Progenitor cell of endocrine pancreas (in vitro differentiated cells): ENCODE results near the gene MRPL36. TPM values are rescaled to one million over a fixed set of nuclear protein-coding genes. Genes with fewer than 3 reads are reported as not detected.

Source experiments
- DNase-seq: peaks from one replicate; pipeline ENCODE4 v3.0.0; 2021; ENCODE audit warnings: low spot score; ENCODE audit not compliant: unreplicated experiment
- H3K27ac Mint-ChIP-seq: 2 replicates; pipeline ENCODE4 v1.8.0; 2021; ENCODE audit warnings: mild to moderate bottlenecking, moderate library complexity, mixed read lengths
- H3K27me3 Mint-ChIP-seq: 2 replicates; pipeline ENCODE4 v1.8.0; 2021; ENCODE audit warnings: mixed read lengths
- H3K36me3 Mint-ChIP-seq: 2 replicates; pipeline ENCODE4 v1.8.0; 2022; ENCODE audit warnings: mixed read lengths; ENCODE audit not compliant: insufficient read depth
- H3K4me1 Mint-ChIP-seq: 2 replicates; pipeline ENCODE4 v1.8.0; 2021; ENCODE audit warnings: low read depth, mixed read lengths
- H3K4me3 Mint-ChIP-seq: 2 replicates; pipeline ENCODE4 v1.8.0; 2021; ENCODE audit warnings: low read depth, mild to moderate bottlenecking, moderate library complexity, mixed read lengths
- H3K9me3 Mint-ChIP-seq: 2 replicates; pipeline ENCODE4 v1.8.0; 2021; ENCODE audit warnings: low read depth, mixed read lengths
- total RNA-seq: library from RNA; stranded (reverse); gene quantifications from 2 replicates; pipeline ENCODE4 v1.2.1, GENCODE V29; 2021
- TF ChIP-seq, protein P1 (sequence below): fragments of 200-600 bp; sonication (generic); IDR thresholded peaks from one replicate; pipeline ENCODE4 v1.5.0; 2021; ENCODE audit warnings: antibody characterized with exemption, mild to moderate bottlenecking; ENCODE audit not compliant: unreplicated experiment

Gene MRPL36
- total RNA-seq, 1 donor from 2014 or later, result 40.5 TPM

- DNase-seq, result no peak
- no peaks in the 10 kb centered on the region for H3K36me3 Mint-ChIP-seq
- no peak overlapping the region for H3K27ac Mint-ChIP-seq
- TF ChIP-seq, protein P1, sequence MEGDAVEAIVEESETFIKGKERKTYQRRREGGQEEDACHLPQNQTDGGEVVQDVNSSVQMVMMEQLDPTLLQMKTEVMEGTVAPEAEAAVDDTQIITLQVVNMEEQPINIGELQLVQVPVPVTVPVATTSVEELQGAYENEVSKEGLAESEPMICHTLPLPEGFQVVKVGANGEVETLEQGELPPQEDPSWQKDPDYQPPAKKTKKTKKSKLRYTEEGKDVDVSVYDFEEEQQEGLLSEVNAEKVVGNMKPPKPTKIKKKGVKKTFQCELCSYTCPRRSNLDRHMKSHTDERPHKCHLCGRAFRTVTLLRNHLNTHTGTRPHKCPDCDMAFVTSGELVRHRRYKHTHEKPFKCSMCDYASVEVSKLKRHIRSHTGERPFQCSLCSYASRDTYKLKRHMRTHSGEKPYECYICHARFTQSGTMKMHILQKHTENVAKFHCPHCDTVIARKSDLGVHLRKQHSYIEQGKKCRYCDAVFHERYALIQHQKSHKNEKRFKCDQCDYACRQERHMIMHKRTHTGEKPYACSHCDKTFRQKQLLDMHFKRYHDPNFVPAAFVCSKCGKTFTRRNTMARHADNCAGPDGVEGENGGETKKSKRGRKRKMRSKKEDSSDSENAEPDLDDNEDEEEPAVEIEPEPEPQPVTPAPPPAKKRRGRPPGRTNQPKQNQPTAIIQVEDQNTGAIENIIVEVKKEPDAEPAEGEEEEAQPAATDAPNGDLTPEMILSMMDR, result no peak
- H3K27me3 Mint-ChIP-seq, result peaks cover 27% of the 10 kb centered on the region
- no peaks in the 10 kb centered on the region for H3K4me1 Mint-ChIP-seq
- H3K9me3 Mint-ChIP-seq, result no peaks in the 10 kb centered on the region
- H3K4me3 Mint-ChIP-seq, result no peak overlapping the region
These were observed 15.2 kb downstream of the MRPL36 start for GRCh38 chr5:1784197-1785050.

GRCh38 chr5:1783216-1783554 lies 16.5 kb downstream of the MRPL36 start:
- Mint-ChIP-seq H3K4me3 (no peak overlapping the region), H3K9me3 (no peaks in the 10 kb centered on the region), H3K36me3 (no peaks in the 10 kb centered on the region), H3K27me3 (peaks cover 27% of the 10 kb centered on the region), H3K27ac (no peak overlapping the region), H3K4me1 (no peaks in the 10 kb centered on the region)
- DNase-seq, result no peak
- TF ChIP-seq, protein P1, result no peak

GRCh38 chr5:1782385-1783215 lies 17.0 kb downstream of the MRPL36 start:
- DNase-seq, result no peak
- Mint-ChIP-seq H3K9me3 (no peaks in the 10 kb centered on the region), H3K27ac (no peak overlapping the region), H3K27me3 (peaks cover 23% of the 10 kb centered on the region), H3K36me3 (no peaks in the 10 kb centered on the region), H3K4me3 (no peak overlapping the region), H3K4me1 (no peaks in the 10 kb centered on the region)
- TF ChIP-seq, protein P1, result no peak

- Mint-ChIP-seq H3K27ac (no peak overlapping the region), H3K27me3 (peaks cover 23% of the 10 kb centered on the region), H3K9me3 (no peaks in the 10 kb centered on the region), H3K4me1 (no peaks in the 10 kb centered on the region), H3K4me3 (no peak overlapping the region), H3K36me3 (no peaks in the 10 kb centered on the region)
- DNase-seq, result no peak
- TF ChIP-seq, protein P1, result no peak
These were observed 17.8 kb downstream of the MRPL36 start for GRCh38 chr5:1781726-1782384.

DNA sequence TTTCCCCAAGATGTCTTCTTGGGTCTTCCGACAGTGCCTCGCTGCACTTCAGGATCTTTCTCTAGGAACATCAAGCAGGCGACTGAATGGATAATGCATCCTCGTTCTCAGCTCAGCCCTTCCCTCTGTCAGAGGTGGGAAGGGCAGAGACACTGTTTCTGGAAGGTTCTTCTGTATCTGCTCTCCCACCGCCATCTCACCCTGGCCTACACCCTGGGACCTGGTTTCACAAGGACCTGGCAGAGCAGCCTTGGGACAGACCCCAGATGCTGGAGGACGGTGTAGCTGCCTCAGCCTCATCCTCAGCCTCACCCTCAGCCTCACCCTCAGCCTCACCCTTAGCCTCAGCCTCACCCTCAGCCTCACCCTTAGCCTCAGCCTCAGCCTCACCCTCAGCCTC lies 18.5 kb downstream of the MRPL36 start:
- peaks cover under 1% of the 10 kb centered on the region for H3K9me3 Mint-ChIP-seq
- no peaks in the 10 kb centered on the region for H3K36me3 Mint-ChIP-seq
- peaks cover 23% of the 10 kb centered on the region for H3K27me3 Mint-ChIP-seq
- H3K27ac Mint-ChIP-seq, result no peak overlapping the region
- no peaks in the 10 kb centered on the region for H3K4me1 Mint-ChIP-seq
- TF ChIP-seq, protein P1, result no peak
- DNase-seq, result no peak
- no peak overlapping the region for H3K4me3 Mint-ChIP-seq
